NCI-H1048 (cell line): Measurements from ENCODE around the gene RINT1.
"Not testable (repeated sequence)": the region's sequence is repeated elsewhere in the genome, so short reads cannot be mapped to it uniquely, and the experiment has no call there.

Source experiments
- DNase-seq: peaks from one replicate; lab custom pipeline; 2025; lab: John Stamatoyannopoulos, UW

RINT1 gene

DNA sequence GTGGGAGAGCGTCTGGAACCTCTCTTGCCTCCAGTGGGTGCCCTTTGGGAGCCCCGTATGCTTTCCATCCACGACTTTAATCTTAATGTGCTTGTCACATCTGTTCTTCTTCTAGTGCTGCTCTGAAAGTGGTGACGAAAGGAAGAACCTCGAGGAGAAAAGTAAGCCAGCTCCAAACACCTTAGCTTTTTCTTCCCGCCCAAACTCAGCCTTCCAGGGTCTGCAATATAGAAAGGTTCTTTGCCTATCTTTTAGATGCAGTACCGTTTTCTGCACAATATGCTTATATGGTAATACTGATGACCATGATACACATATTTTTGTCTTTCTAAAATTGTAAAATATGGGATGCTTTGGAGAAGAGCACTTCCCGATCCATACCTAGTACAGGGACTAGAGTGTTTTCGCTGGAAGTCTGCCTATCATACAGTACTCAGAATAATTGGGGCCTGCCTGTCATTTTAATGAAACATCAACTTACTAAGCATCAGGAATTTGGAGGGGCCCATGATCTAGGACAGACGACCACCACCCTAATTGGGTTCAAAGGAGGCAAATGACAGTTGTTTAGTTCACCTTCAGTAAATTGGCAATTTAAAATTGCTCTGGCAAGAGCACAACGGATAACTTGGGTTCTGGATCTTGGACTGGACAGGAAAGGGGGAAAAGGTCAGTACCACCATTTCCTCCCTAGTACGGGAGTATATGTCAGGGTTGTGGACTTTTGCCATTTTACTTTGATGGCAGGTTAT is 884 bp downstream of the RINT1 start:
- DNase-seq = no peak

DNA sequence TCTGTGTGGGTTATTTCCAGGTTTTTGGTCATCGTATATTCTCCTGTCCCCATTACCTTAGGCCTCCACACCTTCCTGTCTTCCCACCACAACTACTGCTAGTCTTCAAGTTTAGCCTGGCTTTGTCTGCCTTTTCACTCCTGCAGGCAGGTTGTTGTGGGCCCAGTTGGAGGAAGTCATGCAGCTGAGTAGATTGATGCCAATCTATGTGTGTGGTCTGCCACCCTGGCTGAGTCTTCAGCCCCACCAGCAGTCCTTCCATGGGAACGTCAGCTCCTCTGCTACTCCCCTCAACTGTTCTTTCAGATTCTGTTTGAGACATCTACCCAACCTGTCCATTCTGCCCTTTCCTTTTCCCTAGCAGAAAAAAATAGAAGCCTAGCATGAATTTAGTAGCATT is 6.3 kb downstream of the RINT1 start:
- DNase-seq = no peak

DNA sequence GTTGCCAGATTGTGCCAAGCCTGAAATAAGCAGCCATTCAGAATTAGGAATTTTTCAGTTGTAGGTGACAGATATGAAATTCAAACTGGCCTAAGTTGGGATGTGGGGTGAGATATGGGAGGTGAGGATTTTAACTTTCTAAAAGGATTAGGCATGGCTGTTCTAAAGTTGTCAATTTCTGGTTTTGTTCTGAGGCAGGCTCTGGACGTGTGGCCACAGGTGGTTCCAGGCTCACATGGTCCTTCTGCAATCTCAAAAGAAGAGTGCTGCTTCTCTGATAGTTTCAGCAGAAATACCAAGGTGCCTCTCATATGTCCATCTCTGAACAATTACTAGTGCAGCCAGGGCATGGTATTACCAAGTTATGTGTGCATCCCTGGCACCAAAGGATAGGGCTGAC is 27.9 kb downstream of the RINT1 start:
- DNase-seq = no peak

DNA sequence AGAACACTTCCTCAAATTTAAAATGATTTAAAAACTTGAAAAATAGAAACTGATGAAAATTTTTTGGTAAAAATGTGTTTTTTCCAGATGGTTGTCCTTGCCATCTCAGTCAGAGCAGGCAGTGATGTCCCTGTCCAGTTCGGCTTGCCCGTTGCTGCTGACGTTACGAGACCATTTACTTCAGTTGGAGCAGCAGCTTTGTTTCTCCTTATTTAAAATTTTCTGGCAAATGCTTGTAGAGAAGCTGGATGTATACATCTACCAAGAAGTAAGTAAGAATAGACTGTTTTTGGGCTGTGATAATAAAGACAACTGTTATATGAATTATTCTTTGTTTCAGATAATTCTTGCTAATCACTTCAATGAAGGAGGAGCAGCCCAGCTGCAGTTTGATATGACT is 33.2 kb downstream of the RINT1 start:
- DNase-seq = no peak

DNA sequence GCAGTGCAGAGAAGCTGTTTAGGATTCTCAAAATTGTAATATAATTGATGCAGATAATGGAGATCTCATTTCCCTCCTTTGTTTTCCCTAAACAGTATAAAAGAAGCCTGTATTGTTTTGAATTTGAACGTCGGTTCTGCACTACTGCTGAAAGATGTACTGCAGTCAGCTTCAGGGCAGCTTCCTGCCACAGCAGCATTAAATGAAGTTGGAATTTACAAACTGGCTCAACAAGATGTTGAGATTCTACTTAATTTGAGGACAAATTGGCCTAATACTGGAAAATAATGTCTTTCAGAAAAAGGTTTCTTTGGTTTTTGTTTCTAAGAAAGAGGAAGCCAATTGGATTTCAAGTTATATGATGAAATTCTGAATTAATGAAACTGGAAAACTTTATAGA is 35.0 kb downstream of the RINT1 start:
- DNase-seq = no peak

DNA sequence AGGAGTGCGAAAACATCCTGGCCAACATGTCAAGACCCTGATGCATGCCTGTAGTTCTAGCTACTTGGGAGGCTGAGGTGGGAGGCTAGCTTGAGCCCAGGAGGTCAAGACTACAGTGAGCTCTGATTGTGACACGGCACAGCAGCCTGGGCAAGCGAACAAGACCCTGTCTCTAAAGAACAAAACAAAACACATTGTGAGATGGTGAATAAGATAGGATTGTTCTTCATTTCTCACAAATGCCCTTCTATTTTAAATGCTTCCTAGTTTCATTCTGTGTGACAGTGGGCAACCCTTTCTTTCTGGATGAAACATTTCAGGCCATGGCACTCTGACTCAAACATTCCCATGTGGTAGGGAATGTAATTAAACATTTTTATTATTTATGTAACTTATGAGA is 35.8 kb downstream of the RINT1 start:
- no peak for DNase-seq

DNA sequence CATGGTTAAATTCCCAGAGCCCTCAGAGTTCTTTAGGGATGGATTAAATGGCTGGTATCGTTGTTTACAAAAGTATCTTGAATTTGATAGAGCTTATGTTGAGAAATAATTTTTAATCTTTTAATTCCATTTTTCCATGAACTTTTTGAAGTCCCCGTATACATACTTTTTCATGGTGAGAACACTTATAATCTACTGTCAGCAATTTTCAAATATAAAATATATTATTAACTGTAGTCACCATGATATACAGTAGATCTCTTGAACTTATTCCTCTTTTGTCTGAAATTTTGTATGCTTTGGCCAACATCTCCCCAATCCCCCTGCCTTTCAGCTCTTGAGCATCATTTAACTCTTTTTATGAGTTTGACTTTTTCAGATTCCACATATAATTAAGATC is 39.9 kb downstream of the RINT1 start:
- DNase-seq = no peak

DNA sequence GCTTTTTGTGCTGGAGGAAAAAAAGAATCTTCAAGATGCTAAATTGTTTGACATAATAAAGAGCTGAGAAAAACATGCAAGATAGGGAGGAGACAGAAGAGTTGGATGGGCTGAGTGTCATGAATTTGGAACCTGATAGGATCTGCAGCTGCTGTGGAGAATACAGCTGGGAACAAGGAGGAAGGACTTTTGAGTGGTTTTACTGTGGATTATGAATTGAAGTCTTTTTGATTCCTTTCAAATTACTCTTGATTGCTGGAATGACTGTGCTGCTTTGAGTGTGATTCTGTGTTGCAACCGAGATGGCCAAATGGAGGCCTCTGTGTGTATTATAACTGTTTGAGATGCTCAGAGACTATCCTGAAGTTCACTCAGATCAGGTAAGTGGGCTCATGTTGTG is 45.2 kb downstream of the RINT1 start:
- DNase-seq = no peak

DNA sequence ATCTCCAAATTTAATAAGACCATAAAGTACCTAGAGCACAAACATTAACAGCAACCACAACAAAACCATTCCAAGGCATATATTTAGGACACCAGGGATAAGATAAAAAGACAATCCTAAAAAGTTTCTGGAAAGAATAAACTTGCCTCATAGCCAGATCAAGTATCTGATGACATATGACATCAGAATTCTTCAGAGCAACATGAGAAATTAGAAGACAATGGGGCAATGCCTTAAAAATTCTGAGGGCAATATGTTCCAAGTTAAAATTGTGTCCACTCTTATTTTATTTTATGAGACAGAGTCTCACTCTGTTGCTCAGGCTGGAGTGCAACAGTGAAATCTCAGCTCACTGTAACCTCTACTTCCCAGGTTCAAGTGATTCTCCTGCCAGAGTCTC is 46.5 kb downstream of the RINT1 start:
- DNase-seq = no peak

DNA sequence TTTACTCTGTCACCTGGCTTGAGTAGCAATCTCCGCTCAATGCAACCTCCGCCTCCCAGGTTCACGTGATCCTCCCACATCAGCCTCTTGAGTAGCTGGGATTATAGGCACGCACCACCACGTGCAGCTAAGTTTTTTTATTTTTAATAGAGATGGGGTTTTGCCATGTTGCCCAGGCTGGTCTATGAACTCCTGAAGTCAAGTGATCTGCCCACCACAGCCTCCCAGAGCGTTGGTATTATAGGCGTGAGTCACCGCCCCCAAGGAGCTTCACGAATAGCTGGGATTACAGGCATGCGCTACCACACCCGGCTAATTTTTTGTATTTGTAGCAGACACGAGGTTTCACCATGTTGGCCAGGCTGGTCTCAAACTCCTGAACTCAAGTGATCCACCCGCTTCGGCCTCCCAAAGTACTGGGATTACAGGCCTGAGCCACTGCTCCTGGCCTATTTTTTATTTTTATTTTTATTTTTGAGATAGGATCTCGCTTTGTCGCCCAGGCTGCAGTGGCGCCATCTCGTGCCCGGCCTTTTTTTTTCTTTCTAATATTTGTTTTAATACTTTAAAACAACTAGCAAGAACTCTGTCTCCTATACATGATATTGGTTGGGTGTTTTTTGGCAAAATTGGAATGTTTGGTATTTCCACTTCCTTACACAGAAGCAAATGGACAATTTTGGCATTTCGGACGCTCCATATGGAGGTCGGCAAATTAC is 48.2 kb downstream of the RINT1 start:
- no peak for DNase-seq

DNA sequence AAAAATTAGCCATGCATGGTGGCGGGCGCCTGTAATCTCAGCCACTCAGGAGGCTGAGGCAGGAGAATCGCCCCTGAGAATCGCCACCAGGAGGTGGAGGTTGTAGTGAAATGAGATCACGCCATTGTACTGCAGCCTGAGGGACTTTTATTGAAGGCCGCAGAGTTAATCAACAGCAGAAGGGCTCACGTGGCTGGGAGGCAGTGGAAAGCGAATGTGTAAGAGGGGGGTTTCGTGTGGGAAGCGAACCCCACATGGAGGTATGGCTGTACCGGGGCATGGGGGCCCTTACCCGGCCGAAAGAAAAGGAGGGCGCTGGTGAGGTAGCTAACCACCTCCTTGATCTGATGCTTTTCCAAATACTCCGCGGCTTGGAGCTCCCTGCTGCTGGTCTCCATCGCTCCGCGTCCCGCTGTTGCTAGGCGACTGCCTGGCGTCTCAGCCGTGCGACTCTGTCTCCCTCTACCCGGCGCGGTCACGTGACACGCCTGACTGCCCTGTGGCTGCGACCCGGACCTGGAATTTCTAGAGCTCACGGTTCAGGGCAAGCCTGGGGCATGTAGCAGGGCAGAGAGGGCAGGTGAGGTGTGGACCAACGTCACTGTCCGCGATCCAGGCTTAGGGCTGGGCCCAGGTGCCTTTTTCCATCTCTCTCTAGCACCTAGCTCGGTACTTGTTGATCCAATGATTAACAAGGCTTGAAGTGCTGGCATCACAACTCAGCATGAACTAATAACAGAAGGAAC is 49.2 kb downstream of the RINT1 start, which contains the start of gene EFCAB10:
TSS of gene EFCAB10 (minus strand) at position 428 of the 746 bp plus-strand sequence. CDS start at position 398, 30 bp downstream.
- no peak for DNase-seq

DNA sequence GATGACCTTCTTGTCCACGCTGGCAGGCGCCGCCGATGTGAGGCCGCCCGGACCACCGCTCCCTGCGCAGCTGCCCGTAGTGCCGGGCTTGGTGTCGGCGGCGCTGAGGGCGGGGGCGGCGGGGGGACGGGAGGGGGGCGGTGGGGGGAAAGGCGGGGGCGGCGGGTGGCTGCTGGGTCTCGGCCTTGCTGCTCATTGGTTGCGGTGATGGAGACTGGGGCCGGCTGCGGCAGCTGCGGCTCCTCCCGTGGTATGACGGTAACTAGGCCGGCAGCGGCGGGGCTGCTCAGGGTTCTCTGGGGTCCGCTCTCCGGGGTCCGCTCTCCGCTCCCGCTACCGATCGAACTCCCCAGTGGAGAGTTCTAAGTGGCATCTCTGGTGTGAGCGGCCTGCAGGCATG is 51.1 kb downstream of the RINT1 start:
- DNase-seq = no peak

DNA sequence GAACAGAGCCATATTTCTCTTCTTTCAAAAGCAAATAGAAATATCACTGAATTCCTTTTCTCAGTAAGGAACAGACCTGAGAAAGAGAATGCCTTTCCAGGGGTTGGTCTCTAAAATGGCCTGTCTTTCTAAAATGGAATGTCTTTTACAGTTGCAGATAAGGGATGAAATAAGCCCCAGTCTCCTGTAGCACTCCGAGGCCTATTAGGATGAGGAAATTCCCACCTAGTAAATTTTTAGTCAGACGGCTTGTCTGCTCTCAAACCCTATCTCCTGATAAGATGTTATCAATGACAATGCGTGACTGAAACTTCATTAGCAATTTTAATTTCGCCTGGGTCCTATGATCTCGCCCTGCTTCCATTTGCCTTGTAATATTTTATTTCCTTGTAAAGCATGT is 52.2 kb downstream of the RINT1 start:
- DNase-seq = no peak

DNA sequence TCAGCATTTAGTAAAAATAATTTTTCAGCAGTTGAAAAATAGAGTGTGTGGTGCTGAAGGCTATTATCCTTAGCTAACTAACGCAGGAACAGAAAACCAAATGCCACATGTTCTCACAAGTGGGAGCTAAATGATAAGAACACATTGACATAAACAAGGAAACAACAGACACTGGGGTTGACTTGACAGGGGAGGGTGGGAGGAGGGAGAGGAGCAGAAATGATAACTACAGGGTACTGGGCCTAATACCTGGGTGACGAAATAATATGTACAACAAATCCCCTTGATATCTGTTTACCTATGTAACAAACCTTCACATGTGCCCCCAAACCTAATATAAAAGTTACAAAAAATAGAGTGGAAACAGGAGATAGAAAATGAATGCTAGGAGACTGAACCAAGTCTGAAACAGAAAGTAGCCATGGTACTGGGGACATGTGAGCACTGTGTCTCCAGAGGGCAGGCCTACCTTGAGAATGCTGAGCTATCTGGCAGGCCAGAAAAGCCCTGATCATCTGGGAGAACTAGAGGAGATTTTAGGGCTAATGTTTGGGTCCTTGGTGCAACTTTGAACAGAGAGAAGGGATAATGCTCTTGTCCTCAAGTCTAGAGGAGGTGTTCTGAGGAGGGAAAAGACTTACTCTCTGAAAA is 54.0 kb downstream of the RINT1 start:
- no peak for DNase-seq

DNA sequence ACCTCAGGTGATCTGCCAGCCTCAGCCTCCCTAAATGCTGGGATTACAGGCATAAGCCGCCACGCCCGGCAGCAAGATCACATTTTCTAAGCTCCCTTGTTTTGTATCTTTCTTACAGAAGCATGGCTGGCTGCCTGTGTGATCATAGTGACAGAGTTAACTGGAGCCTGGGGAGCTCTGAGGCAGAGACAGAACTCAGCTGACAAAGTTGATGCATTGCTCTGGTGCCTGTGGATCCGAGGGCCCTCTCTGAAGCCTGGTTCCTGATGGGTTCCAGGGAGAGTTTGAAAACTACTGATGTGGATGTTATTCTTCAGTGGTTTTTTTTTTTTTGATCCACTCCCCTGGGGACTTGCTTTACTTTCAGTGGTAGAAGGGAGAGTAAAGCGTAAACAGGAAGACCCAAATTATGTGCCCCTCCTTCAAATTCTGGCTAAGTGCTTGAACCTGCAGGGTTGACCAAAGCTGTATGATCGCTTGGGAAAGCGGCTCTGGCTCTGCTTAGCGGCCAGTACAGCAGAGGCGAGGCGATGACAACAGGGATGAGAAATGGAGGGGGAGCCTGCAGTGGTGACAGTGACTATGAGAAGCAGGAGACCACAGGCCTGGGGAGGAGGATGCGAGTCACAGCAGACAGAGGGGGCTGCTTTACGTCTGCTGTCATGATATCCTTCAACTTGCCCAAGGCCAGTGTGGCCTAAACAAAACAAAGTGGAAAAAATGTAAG is 56.1 kb downstream of the RINT1 start:
- no peak for DNase-seq

DNA sequence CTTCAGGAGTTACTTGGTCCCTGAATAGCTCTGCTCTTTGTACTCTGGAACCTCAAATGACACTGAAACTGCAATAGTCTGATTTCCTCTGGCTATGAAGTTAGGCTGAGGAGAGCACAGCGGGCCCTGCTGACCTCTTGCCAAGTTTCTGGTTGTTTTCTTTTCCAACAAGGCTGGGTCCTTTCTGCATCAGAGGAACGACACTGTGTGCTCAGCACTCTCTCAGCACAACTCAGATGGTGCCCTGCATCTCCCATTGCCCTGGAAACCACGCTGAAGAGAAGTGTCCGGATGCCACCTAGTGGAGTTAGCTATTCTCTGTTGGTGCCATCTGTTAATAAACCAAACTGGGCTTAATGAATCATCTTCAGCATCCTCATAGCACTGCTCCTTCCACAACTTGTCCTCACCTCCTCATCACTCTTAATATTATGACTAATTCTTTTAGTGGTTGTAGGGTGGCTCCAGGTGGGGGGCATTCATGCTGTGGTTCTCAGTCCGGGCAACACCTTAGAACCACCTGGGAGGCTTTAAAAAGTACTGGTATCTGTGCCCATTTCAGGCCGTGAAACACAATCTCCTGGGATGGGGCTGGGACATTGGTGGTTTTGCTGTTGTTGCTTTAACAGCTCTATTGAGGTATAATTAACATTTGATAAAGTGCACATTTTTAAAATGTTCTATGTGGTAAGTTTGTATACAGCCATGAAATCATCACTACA is 57.5 kb downstream of the RINT1 start:
- DNase-seq = peak; percentile 13

DNA sequence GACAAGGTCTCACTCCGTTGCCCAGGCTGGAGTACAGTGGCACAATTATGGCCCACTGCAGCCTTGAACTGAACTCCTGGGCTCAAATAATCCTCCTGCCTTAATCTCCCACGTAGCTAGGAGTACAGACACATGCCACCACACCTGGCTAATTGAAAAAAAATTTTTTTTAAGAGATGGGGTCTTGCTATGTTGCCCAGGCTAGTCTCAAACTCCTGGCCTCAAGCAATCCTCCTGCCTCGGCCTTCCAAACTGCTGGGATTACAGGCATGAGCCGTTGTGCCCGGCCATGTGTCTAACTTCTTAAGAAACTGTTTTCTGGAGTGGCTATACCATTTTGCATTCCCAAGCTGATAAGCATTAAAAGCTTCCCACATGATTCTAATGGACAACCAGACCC is 58.8 kb downstream of the RINT1 start:
- no peak for DNase-seq

DNA sequence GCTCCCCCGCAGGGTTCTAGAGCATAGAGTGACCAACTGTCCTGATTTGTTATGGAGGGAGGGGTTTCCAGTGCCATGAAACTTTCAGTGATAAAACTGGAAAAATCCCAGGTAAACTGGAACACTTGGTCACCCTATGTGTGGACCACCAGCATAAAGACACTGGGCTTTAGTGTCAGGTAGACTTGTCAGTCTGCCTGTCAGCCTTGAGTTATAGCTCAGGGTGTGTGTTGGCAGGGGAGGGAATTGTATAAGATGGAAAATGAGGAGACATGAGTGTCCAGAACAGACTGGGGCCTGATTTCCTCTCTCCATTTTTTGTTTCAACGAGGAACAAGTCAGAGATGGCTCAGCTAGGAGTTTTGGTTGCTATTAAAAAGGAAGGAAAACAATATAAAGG is 59.5 kb downstream of the RINT1 start:
- no peak for DNase-seq

DNA sequence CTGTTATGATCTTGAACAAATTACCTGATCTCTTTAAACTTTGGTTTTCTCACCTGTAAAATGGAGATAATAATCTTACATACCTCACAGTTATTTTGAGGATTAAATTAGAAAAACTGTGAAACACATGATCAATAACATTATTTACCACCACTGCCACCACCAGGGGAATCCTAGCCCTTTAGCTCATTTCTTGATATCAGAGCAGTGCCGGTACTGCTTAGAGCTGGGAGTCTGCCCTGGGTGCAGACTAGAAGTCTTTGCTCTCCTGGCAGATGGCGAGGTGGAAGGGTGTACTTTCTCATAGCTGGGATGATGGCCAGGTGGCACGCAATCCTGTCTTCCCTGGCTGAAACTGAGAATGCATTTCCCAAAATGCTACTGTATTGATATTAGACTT is 62.0 kb downstream of the RINT1 start:
- no peak for DNase-seq

DNA sequence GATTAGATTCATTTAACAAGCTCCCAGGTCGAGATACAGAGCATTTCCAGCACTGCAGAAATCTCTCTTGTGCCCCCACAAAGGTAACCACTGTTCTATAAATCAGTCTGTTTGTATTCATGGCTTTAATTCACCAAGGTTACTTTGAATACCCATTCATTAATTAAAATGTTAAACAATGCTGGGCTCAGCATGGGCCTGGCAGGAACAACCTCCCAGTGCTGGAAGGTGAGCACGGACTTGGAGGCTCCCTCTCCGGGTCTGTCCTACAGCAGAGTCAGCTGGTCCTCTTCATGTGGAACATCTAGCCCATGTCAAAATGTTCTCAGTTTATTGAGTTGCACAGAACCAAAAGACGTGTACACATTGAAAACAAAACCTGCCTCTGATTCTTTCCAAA is 64.9 kb downstream of the RINT1 start:
- DNase-seq = no peak

DNA sequence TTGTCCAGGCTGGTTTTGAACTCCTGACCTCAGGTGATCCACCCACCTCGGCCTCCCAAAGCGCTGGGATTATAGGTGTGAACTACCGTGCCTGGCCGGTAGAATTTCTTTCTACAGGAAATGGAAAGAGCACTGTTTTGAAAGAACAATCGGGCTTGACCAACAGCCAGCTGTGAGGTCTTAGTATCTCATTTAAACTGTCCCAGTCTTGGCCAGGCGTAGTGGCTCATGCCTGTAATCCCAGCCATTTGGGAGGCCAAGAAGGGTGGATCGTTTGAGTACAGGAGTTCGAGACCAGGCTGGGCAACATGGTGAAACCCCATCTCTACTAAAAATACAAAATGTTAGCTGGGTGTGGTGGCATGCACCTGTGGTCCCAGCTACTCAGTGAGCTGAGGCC is 67.1 kb downstream of the RINT1 start:
- DNase-seq = not testable (repeated sequence)
